Measurements from ENCODE around the gene ATP1B2.
"Not testable (repeated sequence)": the region's sequence is repeated elsewhere in the genome, so short reads cannot be mapped to it uniquely, and the experiment has no call there.

The ATP1B2 gene

DNA sequence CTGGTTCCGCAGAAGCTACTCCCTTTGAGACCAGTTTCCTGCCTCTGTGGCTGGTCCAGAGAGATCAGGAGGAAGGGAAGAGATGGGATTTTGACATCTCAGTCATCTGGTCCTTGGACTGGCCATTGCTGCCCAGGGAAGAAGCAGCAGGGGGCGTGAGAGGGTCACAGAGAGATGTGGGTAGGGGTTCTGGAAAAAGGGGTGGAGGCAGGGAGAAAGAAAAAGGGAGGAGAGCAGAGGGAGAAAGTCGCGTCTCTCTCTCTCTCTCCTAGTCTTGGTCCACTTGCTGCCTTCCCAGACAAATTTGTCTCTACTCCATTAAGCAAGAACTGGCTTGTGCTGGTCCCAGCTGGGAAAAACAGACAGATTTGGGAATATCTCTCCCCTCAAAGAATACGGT, 16.3 kb upstream of the ATP1B2 start:
- DNase-seq (ENCODE audit: low read depth): no peak

DNA sequence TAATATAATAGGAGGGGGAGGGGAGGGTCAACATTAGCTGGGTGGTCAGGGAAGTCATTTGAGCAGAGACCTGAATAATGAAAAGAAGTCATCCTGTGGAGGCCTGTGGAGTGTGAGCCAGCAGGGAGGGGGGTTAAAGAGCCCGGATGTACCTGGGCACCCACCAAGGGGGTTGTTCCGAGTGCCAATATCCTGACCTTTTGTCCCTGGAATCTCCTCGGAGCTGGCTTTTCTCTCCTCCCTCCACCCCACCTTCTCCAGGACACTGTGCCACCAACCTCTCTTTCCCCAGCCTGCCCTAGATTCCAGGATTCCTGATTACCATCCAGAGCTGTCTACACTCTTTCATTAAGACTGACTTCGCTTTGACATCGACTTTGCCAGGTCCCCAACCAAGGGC, 14.6 kb upstream of the ATP1B2 start:
- DNase-seq (ENCODE audit: low read depth): no peak

DNA sequence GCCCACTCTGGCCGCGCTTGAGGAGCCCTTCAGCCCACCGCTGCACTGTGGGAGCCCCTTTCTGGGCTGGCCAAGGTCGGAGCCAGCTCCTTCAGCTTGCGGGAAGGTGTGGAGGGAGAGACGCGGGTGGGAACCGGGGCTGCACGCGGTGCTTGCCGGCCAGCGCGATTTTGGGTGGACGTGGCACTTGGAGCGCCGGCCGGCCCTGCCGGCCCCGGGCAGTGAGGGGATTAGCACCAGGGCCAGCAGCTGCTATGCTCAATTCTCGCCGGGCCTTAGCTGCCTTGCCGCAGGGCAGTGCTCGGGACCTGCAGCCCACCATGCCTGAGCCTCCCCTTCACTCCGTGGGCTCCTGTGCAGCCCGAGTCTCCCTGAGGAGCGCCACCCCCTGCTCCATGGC, 9.9 kb upstream of the ATP1B2 start:
- no peak for DNase-seq (ENCODE audit: low read depth)

DNA sequence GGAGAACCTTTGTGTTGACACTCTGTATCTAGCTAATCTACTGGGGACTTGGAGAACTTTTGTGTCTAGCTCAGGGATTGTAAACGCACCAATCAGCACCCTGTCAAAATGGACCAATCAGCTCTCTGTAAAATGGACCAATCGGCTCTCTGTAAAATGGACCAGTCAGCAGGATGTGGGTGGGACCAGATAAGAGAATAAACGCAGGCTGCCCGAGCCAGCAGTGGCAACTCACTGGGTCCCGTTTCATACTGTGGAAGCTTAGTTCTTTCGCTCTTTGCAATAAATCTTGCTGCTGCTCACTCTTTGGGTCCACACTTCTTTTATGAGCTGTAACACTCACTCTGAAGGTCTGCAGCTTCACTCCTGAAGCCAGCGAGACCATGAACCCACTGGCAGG, 9.1 kb upstream of the ATP1B2 start:
- not testable (repeated sequence) for DNase-seq (ENCODE audit: low read depth)

DNA sequence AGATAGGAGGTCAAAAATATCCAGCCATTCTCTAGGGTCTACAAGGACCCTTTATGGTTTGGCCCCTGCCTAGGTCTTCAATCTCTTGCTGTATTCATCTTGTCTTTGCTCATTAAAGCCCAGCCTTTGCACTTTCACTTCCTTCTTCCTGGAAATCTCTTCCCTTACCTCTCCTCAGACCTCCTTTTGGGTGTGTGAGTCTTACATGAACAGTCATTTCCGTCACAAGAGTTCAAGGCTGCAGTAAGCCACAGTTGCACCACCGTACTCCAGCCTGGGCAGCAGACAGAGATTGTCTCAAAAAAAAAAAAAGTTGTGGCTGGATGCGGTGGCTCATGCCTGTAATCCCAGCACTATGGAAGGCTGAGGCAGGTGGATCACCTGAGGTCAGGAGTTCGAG, 6.0 kb upstream of the ATP1B2 start:
- no peak for DNase-seq (ENCODE audit: low read depth)

DNA sequence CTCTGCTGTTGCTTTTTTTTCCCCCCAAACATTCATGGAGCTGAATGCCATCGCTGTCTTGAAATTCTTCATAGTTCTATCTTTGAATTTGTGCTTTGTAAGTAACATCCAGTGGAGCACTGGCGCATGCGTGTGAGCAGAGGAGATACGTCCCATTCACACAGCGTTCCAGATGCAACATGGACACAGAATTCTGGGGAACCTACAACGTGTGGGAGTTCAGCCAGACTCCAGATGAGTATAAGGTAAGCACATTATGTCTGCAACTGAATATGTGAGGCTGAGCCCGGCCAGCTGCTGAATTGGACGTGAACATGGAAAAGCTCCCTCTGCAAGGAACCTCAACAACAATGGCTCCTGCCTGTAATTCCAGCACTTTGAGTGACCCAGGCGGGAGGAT, 4.3 kb upstream of the ATP1B2 start:
- DNase-seq (ENCODE audit: low read depth): no peak

DNA sequence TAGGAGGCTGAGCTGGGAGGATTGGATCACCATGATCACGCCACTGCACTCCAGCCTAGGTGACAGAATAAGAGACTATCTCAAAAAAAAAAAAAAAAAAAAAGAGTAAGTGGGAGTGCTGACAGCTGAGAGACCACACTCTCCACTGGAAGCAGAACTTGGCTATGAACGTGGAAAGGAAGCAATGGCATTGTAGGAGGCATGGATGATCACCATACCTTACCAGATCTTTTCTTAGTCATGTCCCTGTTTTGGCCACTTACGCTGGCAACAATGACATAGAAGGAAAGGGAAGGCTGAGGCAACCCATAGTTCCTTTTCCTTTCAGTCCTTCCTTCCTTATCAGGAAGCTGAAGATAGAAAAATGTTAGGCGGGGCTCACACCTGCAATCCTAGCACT, 3.7 kb upstream of the ATP1B2 start:
- DNase-seq (ENCODE audit: low read depth): no peak

DNA sequence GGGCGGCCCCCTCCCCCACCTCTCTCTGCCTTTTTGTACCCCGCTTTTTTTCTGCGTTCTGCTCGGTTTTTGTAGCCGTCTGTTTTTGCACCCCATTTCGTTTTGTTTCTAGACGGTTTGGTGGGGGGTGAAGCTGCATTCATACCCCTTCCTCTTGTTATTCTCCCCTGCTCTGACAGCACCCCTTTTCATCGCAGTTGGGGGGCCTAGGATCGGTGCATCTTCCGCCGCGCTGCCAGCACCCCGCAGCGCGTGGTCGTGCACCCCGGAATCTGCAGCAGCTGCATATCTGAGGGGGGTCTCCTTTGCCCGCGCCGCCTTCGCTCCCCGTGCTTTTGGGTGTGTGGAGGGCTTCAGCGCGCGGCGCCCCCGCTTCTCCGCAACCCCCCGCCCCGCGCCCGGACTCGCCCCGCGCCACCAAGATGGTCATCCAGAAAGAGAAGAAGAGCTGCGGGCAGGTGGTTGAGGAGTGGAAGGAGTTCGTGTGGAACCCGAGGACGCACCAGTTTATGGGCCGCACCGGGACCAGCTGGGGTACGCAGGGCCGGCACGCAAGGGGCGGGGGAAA, 455 bp downstream of the ATP1B2 start:
- no peak for DNase-seq (ENCODE audit: low read depth)

DNA sequence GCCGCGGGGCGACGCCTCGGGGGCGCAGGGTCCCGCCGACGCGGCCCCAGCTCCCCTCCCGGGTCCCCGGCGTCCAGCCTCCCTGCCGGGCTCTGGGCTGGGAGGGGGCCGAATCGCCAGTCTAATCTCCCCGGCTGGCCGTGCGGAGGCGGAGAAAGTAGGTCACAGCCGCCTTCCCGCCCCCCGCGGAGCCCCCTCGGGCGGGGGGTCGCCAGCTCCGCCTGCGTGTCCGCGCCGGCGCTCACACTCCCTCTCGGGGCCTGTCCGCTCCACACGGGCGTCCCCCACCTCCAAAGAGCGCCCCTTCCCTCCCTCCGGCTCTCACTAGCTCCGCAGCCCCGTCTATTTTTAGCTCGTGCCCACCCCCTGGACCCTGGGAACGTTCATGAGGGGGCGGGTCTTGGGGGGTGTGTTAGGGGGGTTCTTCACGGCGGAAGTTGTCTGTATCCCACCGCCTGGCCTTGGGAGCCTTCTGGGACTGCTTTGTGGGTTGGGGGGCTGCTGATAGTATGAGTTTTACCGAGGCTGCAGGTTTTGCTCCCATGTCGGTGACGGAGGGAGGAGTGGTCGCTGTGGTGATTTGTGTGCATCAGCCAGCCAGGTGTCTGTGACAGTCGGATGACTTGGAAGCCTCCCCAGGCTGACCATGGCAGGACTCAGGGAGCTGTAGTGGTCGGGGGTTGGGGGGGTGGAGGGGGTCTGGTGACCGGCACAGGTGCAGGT, 1.1 kb downstream of the ATP1B2 start:
- no peak for DNase-seq (ENCODE audit: low read depth)

DNA sequence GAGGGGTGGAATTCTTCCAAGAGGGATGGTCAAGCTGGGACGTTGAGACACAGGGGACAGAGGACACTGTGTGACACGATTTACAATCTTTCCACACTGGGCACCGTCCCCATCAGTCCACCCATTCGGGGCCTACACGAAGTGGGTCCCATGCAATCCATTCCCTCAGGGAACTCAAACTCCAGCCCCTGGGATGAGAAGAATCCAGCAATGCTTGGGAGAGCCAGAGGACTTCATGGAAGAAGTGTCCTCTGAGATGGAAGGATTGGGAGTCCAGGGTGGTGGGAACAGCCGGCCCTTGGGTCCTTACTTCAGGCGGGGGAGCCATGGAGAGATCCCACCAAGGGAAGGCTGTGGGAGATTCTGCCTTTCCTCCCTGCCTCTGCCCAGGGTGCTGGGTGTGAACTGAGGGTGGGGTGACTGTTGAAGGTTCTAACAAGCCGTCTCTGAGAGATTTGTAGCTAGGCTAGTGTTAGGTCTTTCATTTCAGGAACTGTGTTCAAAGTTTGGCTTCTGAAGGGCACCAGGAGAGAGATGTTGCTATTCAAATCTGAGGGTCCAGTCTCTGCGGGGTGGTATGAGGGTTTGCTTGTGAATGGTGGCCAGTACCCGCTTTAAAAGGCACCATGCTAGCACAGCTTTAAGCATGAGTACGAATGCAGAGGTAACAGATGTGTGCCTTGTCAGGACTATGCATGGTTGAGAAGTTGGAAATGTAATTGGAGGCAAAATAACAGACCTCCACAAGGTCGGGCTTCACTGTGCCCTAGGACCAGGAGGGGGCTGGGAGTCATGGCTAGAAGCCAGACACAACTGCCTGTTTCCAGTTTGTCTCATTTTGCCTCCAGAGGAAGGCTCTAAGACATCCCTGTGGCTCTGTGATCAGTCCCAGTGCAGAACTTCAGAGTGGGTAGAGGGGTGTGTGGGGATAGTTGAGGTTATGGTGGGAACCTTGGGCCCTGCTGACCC, 1.9 kb downstream of the ATP1B2 start:
- DNase-seq (ENCODE audit: low read depth): no peak

DNA sequence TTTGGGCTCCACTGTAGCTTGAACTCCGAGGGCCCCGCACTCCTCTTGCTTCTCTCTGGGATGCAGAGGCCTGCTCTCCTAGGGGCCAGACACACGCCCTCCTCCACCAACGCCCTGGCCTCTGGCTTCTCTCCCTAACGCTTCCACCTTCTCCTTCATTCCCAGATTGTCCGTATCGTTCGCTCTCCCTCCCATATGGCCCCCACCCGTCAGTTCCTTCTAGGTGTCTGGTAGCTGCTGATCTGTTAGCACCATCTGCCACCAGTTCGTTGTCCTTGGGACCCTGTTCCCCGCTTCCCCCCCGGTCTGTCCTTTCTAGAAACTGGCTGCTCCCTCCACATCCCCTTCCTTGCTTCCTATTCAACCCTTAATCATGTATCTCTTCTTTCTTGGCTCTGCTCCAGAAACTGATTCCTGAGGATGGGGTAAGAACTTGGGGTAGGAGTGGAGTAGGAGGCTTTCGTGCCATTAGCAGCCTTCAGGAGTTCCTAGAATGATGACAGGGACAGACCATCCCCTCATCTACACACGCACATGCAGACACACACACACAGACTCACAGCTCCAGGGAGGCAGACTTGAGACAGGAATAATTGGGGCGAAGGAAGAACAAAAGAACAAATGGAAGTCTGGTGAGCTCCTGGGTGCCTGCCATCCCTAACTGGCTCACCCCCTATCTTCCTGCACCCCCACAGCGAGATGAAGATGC, 4.3 kb downstream of the ATP1B2 start:
- no peak for DNase-seq (ENCODE audit: low read depth)

DNA sequence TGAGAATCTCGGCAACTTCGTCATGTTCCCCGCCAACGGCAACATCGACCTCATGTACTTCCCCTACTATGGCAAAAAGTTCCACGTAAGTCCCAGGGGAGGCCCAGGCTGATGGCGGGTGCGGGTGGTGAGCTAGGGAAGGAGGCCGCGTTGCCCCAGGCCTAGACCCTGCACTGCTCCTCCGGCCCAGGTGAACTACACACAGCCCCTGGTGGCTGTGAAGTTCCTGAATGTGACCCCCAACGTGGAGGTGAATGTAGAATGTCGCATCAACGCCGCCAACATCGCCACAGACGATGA, 4.8 kb downstream of the ATP1B2 start:
- no peak for DNase-seq (ENCODE audit: low read depth)

DNA sequence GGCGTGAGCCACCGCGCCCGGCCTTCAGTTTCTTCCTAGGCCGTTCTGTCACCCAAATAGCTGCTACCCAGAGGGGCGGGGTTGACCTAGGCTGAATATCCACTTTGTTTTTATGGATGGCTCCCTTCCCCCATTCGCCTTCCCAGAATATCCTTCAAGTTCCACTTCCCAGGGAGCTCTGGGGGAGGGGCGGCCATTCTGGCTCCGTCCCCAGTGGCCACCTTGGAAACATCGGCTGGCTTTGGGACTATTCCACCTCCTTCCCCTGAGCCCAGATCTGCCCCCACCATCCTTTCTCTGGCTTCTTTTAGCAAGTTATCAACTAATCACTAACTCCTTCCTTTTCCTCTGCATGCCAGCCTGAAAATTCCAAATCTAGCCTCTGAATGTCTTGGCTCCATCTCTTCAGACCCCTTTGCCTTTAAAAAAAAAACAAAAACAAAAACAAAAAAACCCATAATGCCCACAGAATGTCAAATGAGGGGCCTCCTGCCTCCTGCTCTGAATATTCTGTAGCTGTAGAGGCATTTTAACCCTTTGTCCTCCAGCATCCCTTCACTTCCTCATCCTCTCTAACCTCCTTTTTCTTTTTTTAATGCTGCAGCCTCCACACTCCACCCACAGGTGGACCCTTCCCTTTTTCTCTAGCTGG, 6.4 kb downstream of the ATP1B2 start:
- DNase-seq (ENCODE audit: low read depth): no peak

DNA sequence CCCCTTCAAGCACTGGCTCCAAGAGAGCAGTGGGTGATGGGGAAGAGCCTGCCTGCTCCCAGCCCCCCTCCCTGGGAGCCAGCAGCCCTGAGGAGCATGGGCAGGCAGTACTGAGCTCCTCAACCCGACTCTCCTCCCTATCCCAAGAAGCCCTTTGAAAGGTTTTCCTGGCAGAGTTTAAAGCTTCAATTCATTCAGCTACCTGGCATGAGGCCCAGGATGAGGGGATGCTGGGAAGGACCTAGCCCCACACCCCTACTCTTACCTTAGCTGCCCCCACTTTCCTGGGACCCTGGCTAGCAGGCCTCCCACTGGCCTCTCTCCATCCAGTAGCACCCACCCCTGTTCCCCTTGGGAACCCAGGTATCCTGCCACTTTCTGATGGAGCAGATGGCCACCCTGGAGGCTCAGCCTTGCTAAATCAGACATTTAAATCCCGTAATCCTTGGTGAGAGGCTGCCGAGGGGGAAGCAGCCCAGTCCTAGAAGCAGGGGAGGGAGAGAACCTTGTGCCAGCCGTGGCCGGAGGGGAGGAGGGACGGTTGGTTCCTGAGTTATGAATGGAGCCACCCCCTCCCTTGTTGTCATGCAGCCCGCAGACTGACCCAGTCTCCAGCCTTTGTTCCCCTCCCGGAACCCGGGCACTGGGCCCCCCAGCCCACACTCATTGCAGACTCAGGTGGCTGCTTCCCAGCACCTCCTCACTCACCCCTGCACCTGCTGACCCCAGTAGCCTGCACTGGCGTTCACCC, 17.1 kb downstream of the ATP1B2 start:
- DNase-seq (ENCODE audit: low read depth): no peak

DNA sequence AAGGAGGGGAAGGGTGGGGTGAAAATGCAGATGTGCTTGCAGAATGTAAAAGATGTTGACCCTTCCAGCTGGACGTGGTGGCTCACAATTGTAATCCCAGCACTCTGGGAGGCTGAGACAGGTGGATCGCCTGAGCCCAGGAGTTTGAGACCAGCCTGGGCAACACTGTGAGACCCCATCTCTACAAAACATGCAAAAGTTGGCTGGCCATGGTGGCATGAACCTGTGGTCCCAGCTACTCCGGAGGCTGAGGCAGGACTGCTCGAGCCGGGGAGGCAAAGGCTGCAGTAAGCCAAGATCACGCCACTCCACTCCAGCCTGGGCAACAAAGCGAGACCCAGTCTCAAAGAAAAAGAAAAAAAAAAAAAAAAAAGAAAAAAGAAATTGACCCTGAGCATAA, 17.8 kb downstream of the ATP1B2 start:
- no peak for DNase-seq (ENCODE audit: low read depth)

DNA sequence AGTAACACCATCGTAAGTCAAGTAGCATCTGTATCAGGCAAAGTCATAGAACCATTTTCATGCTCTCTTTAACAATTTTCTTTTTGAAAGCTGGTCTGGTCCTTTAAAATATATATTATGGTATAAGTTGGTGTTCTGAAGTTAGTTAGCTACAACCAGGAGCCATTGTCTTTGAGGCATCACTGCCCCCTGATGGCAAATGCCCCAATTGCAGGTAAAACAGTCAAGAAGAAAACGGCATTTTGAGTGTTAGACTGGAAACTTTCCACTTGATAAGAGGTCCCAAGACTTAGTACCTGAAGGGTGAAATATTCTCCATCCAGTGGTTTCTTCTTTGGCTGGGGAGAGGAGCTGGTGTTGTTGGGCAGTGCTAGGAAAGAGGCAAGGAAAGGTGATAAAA, 22.5 kb downstream of the ATP1B2 start:
- DNase-seq (ENCODE audit: low read depth): no peak

DNA sequence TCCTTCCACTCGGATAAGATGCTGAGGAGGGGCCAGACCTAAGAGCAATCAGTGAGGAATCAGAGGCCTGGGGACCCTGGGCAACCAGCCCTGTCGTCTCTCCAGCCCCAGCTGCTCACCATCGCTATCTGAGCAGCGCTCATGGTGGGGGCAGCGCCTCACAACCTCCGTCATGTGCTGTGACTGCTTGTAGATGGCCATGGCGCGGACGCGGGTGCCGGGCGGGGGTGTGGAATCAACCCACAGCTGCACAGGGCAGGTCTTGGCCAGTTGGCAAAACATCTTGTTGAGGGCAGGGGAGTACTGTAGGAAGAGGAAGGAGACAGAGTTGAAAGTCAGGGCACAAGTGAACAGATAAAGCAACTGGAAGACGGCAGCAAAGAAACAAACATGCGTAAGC, 24.2 kb downstream of the ATP1B2 start:
- no peak for DNase-seq (ENCODE audit: low read depth)

DNA sequence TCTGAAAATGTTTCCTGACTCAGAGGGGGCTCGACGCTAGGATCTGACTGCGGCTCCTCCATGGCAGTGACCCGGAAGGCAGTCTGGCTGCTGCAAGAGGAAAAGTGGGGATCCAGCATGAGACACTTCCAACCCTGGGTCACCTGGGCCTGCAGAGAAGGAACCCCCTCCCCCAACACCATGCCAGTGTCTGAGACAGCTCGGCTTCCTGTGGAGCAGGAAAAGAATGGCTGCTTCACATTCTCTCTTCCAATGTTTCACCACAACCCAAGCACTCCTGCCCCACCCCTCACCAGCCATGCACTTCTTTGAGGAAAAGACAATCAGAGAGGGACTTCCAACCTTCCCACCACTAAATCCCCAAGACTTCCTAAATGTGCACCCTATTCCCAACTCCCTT, 25.8 kb downstream of the ATP1B2 start:
- DNase-seq (ENCODE audit: low read depth): no peak

DNA sequence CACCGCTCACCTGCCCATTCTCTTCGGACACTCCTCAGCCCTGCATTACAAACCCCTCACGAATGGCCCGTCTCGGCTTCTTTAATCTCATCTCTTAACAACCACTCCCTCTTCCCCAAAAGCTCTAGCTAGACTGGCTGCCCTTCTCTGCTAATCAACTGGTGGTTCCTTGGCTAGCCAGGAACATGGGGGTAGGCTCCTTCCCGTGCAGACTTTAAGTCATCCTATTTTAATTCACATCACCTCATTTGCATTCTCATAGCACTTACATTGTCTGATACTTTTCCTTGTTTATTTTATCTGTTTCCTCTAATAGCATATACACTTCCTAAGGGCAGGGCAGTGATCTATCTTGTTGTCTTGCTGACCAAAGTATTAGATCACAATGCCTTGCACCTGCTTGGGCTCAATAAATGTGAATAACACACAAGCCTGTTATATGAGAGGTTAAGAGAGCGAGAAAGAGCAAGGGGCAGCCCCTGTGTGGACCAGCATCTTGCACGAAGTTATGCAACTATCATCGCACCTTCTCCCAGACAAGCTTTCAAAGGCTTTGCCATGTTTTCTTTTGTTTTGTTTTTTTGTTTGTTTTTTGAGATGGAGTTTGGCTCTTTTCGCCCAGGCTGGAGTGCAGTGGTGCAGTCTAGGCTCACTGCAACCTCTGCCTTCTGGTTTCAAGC, 26.8 kb downstream of the ATP1B2 start:
- DNase-seq (ENCODE audit: low read depth): no peak

DNA sequence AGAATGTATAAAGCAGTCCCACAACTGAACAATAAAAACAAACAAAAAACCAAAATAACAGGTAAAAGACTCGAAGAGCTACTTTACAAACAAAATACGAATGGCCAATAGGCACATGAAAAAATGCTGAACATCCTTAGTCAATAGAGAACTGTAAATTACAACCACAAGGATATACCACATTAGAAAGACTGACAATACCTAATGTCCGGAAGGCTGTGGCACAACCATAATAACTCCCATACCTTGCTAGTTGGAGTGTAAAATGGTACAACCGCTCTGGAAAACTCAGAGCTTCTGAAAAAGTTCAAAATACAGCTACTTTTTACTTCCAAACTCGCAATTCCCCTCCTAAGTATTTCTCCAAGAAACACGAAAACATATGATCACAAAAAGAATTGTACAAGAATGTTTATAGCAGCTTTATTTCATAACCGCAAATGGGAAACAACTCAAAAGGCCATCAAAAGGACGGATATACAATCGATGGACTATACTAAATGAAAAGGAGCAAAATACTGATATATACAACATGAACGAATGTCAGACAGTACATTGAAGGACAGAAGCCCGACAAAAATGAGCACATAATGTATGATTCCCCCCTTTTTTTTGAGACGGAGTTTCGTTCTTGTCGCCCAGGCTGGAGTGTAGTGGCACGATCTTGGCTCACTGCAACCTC, 34.3 kb downstream of the ATP1B2 start:
- DNase-seq (ENCODE audit: low read depth): no peak

Measured in CMK (cell line).